SK-N-SH (cell line): Measurements from ENCODE around the gene PPP1R12B. TPM values are rescaled to one million over a fixed set of nuclear protein-coding genes. Genes with fewer than 3 reads are reported as not detected.

Experiments used
- CTCF ChIA-PET: fragments of 300-600, 350-600 bp; formaldehyde crosslinking; extraction: SDS; loops from one replicate; lab custom pipeline; 2021; lab: Yijun Ruan, JAX
- POLR2A ChIA-PET: fragments of 350-600 bp; sonication (Branson Sonifier 250); formaldehyde crosslinking; extraction: SDS; loops from one replicate; lab custom pipeline; 2020; ENCODE audit warnings: antibody characterized with exemption, inconsistent platforms; lab: Yijun Ruan, JAX
- DNase-seq: peaks from one replicate; pipeline ENCODE4 v3.0.0; 2012
- H2AFZ ChIP-seq: fragments of 200-600 bp; sonication (generic); 2 replicates; pipeline ENCODE4 v1.8.1; 2016; ENCODE audit warnings: antibody characterized with exemption, mild to moderate bottlenecking, low read depth
- H3F3A ChIP-seq: fragments of 200-600 bp; sonication (generic); replicated peaks from 2 replicates; pipeline ENCODE3; 2016; ENCODE audit warnings: antibody characterized with exemption, mild to moderate bottlenecking; ENCODE audit not compliant: insufficient read depth
- H3K27ac ChIP-seq, 2 experiments: fragments of 200-500 bp in 1 of 2; fragments of 200-600 bp in 1 of 2; sonication (Bioruptor generic) in 1 of 2; sonication (generic), shearing (Covaris generic) in 1 of 2; 2 replicates each; pipeline versions ENCODE4 v1.5.1 to v1.6.1; 2014 to 2016; ENCODE audit warnings: low read depth in 2 of 2, inconsistent platforms in 1 of 2, low read length in 1 of 2, mild to moderate bottlenecking in 1 of 2, mixed read lengths in 1 of 2
- H3K27me3 ChIP-seq: fragments of 200-600 bp; sonication (generic), shearing (Covaris generic); 2 replicates; pipeline ENCODE4 v1.6.1; 2016; ENCODE audit warnings: mixed run types; ENCODE audit not compliant: insufficient read depth
- H3K36me3 ChIP-seq, 2 experiments: fragments of 200-500 bp in 1 of 2; fragments of 200-600 bp in 1 of 2; sonication (Bioruptor generic) in 1 of 2; sonication (generic) in 1 of 2; replicated peaks in 1 of 2; 2 replicates each; pipeline versions ENCODE3 to v1.5.1; 2014 to 2016; ENCODE audit warnings: low read length in 1 of 2, mild to moderate bottlenecking in 1 of 2; ENCODE audit not compliant: insufficient read depth in 2 of 2, control insufficient read depth in 1 of 2
- H3K4me1 ChIP-seq, 2 experiments: fragments of 200-500 bp in 1 of 2; fragments of 200-600 bp in 1 of 2; sonication (Bioruptor generic) in 1 of 2; sonication (generic), shearing (Covaris generic) in 1 of 2; 2 replicates each; pipeline versions ENCODE4 v1.5.1 to v1.6.1; 2014 to 2016; ENCODE audit warnings: low read depth in 1 of 2, low read length in 1 of 2, mixed run types in 1 of 2; ENCODE audit not compliant: insufficient read depth in 2 of 2, control insufficient read depth in 1 of 2
- H3K4me2 ChIP-seq: fragments of 200-600 bp; sonication (generic), shearing (Covaris generic); 2 replicates; pipeline ENCODE4 v1.6.1; 2017; ENCODE audit warnings: mixed run types
- H3K4me3 ChIP-seq, 2 experiments: fragments of 200-500 bp in 1 of 2; fragments of 200-600 bp in 1 of 2; sonication (Bioruptor generic) in 1 of 2; sonication (generic), shearing (Covaris generic) in 1 of 2; 2 replicates each; pipeline versions ENCODE4 v1.5.1 to v1.8.1; 2014 to 2016; ENCODE audit warnings: low read depth in 2 of 2, inconsistent platforms in 1 of 2, low read length in 1 of 2, mild to moderate bottlenecking in 1 of 2, mixed read lengths in 1 of 2, moderate library complexity in 1 of 2
- H3K79me2 ChIP-seq: fragments of 200-600 bp; sonication (generic); 2 replicates; pipeline ENCODE4 v1.8.1; 2017; ENCODE audit warnings: mild to moderate bottlenecking; ENCODE audit not compliant: insufficient read depth
- H3K9ac ChIP-seq: fragments of 200-600 bp; sonication (generic); 2 replicates; pipeline ENCODE4 v1.6.1; 2017; ENCODE audit warnings: mixed run types
- H3K9me2 ChIP-seq: fragments of 200-600 bp; sonication (generic); 2 replicates; pipeline ENCODE4 v1.6.1; 2017; ENCODE audit warnings: mixed run types
- H3K9me3 ChIP-seq: fragments of 200-600 bp; sonication (generic); 2 replicates; pipeline ENCODE4 v1.6.1; 2017; ENCODE audit warnings: mixed run types, mild to moderate bottlenecking, moderate library complexity
- H4K20me1 ChIP-seq: fragments of 200-600 bp; sonication (generic); 2 replicates; pipeline ENCODE4 v1.6.1; 2017; ENCODE audit warnings: mild to moderate bottlenecking, mixed run types; ENCODE audit not compliant: insufficient read depth
- CHD2 ChIP-seq: fragments of 150-350 bp; IDR thresholded peaks from 2 replicates; pipeline ENCODE4 v1.6.1; 2018; ENCODE audit warnings: low read length; ENCODE audit not compliant: partially characterized antibody
- EP300 ChIP-seq, 2 experiments: IDR thresholded peaks; 2 replicates each; pipeline versions ENCODE4 v1.4.0 to v1.6.1; 2012; ENCODE audit warnings: borderline replicate concordance in 1 of 2, low read depth in 1 of 2, low read length in 1 of 2
- GABPA ChIP-seq: IDR thresholded peaks from 2 replicates; pipeline ENCODE4 v1.4.0; 2012; ENCODE audit warnings: low read depth, mild to moderate bottlenecking
- GATA2 ChIP-seq: sonication (generic); formaldehyde crosslinking; IDR thresholded peaks from 2 replicates; pipeline ENCODE4 v1.5.0; 2020; ENCODE audit warnings: mild to moderate bottlenecking, missing genetic modification reagents
- NRF1 ChIP-seq: IDR thresholded peaks from 2 replicates; pipeline ENCODE4 v1.6.1; 2012; ENCODE audit warnings: low read depth, mild to moderate bottlenecking, low read length
- POLR2AphosphoS5 ChIP-seq: IDR thresholded peaks from 2 replicates; pipeline ENCODE4 v1.6.1; 2012; ENCODE audit warnings: low read depth, low read length
- RAD21 ChIP-seq: IDR thresholded peaks from 2 replicates; pipeline ENCODE4 v1.6.1; 2012; ENCODE audit warnings: mild to moderate bottlenecking, low read length
- RCOR1 ChIP-seq: fragments of 150-350 bp; IDR thresholded peaks from 2 replicates; pipeline ENCODE4 v1.6.1; 2017; ENCODE audit warnings: antibody characterized with exemption, low read length
- RFX5 ChIP-seq: IDR thresholded peaks from 2 replicates; pipeline ENCODE4 v1.6.1; 2012; ENCODE audit warnings: mild to moderate bottlenecking, improper control_type of control experiment, low read length
- SMC3 ChIP-seq: IDR thresholded peaks from 2 replicates; pipeline ENCODE4 v1.6.1; 2012; ENCODE audit warnings: low read depth, low read length, improper control_type of control experiment
- TAF1 ChIP-seq: IDR thresholded peaks from 2 replicates; pipeline ENCODE4 v1.6.1; 2012; ENCODE audit warnings: low read depth, mild to moderate bottlenecking, low read length, moderate library complexity, borderline replicate concordance
- TCF12 ChIP-seq: IDR thresholded peaks from 2 replicates; pipeline ENCODE4 v1.4.0; 2012
- TEAD4 ChIP-seq: IDR thresholded peaks from 2 replicates; pipeline ENCODE4 v1.4.0; 2012; ENCODE audit warnings: mild to moderate bottlenecking, borderline replicate concordance; ENCODE audit not compliant: insufficient read depth
- ZBTB33 ChIP-seq: IDR thresholded peaks from 2 replicates; pipeline ENCODE4 v1.4.0; 2012; ENCODE audit warnings: low read depth, borderline replicate concordance
- WGBS: methylation state at CpG from one replicate; pipeline ENCODE4 v1.1.6; 2017; ENCODE audit warnings: low lambda C conversion rate; 5-methylcytosine and 5-hydroxymethylcytosine counted together
- polyA plus RNA-seq, 3 experiments: library from polyadenylated mRNA; depleted of rRNA; stranded (reverse); fragments of >200 nt; gene quantifications; 2 replicates each; pipeline ENCODE4 v1.2.3, GENCODE V29; 2012
- TF ChIP-seq, protein P1 (sequence below): IDR thresholded peaks from 2 replicates; pipeline ENCODE4; 2012
- TF ChIP-seq, protein P2 (sequence below): fragments of 200-600 bp; sonication (generic); IDR thresholded peaks from 2 replicates; pipeline ENCODE4 v1.6.1; 2017; ENCODE audit warnings: antibody characterized with exemption, mild to moderate bottlenecking, moderate library complexity
- TF ChIP-seq, protein P3 (sequence below): IDR thresholded peaks from 2 replicates; pipeline ENCODE4 v1.4.0; 2012; ENCODE audit warnings: low read depth

The PPP1R12B gene
- polyA plus RNA-seq, 1 of the 3 experiments (the other 2 are of a cell fraction), result 2.8 TPM

DNA sequence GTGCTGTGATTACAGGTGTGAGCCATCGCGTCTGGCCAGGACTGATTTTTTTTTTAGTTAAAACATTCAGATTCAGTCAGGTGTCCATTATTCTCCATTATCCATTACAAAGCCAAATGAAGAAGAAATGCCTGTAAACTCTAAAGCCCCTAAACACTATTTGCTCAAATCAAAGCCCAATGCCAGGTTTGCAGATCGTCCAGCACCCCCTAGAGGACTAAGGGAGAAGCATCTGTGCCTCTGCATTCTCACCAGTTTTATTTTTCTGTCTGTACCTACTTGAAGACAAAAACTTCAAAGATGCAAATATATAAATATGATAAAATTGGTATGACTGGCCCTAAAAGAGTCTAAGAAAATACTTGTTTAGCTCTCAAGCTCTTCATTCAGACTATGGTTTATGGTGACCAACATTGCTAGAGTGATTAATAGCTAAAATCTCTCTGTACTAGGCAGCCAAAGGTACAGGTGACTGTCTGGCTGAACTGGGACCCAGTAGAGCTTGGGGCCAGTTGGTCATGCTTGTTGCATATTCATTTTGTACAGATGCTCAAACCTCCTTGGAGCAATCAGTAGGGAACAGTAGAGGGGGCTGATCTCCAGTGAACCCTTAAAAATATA is 223.3 kb downstream of the PPP1R12B start:
- H3K4me1 ChIP-seq, result peaks cover 46 to 56% of the 10 kb centered on the region in 2 experiments

DNA sequence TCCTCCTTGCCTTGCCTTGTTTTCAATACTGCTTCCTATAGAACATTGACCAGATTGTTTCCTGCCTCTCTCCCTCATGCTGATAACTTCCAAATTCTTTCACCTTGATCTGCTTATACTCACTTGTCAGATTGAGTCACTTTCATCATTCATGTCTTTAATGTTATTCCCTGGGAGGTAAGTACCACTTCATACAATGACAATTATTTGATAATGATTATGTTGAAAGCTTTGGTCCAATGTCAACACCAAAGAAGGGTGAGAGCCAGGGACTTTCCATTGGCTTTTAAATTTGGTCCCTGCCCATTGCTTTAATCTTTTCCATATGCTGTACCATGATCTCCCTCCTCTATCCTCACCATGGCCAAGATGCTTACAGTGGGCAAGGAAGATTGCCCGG is 224.4 kb downstream of the PPP1R12B start:
- no peak overlapping the region for H2AFZ ChIP-seq
- H3K4me3 ChIP-seq, result no peak overlapping the region
- H3K27me3 ChIP-seq, result no peaks in the 10 kb centered on the region
- H3K4me2 ChIP-seq, result no peak overlapping the region
- peaks cover 0 to 3% of the 10 kb centered on the region in 2 experiments for H3K36me3 ChIP-seq
- H3K4me1 ChIP-seq, result peaks cover 46 to 60% of the 10 kb centered on the region in 2 experiments
- H4K20me1 ChIP-seq, result no peaks in the 10 kb centered on the region
- no peaks in the 10 kb centered on the region for H3K9me2 ChIP-seq
- 96% methylated on average over 1 of the region's 1 CpG for WGBS
- no peaks in the 10 kb centered on the region for H3K9me3 ChIP-seq
- ChIA-PET CTCF (interaction anchor here (1.4 to 4.0 kb wide), 6 partner anchors 11 to 147 kb away, joined by 3 to 23 read pairs (median 16); no protein-coding TSS in a partner anchor), POLR2A (no interaction called here)
- H3K9ac ChIP-seq, result no peak overlapping the region
- peaks cover 25% of the 10 kb centered on the region for H3F3A ChIP-seq
- peak overlapping the region in 1 of 2 experiments; percentile 61; a peak in 2 of 4 replicates for H3K27ac ChIP-seq
- TF ChIP-seq TEAD4 (no peak), ZBTB33 (no peak), TCF12 (peak; percentile 89), TAF1 (no peak), GABPA (no peak), POLR2AphosphoS5 (peak; percentile 41; the same call in 1 of the 2 replicates), CHD2 (no peak), NRF1 (no peak), EP300 (IDR thresholded peaks at IDR 0.05; ENCODE audit: borderline replicate concordance in 1 of 2, low read depth in 1 of 2, low read length in 1 of 2) (peak; percentile 37 to 67; a peak in 3 of 4 replicates)
- TF ChIP-seq, protein P1, sequence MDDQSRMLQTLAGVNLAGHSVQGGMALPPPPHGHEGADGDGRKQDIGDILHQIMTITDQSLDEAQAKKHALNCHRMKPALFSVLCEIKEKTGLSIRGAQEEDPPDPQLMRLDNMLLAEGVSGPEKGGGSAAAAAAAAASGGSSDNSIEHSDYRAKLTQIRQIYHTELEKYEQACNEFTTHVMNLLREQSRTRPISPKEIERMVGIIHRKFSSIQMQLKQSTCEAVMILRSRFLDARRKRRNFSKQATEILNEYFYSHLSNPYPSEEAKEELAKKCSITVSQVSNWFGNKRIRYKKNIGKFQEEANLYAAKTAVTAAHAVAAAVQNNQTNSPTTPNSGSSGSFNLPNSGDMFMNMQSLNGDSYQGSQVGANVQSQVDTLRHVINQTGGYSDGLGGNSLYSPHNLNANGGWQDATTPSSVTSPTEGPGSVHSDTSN, result peak; percentile 78
- no peak for DNase-seq
- no peaks in the 10 kb centered on the region for H3K79me2 ChIP-seq

More for the DNA sequence above, 223.3 kb downstream of the PPP1R12B start:
- H3K27me3 ChIP-seq, result no peaks in the 10 kb centered on the region
- TF ChIP-seq, protein P2, sequence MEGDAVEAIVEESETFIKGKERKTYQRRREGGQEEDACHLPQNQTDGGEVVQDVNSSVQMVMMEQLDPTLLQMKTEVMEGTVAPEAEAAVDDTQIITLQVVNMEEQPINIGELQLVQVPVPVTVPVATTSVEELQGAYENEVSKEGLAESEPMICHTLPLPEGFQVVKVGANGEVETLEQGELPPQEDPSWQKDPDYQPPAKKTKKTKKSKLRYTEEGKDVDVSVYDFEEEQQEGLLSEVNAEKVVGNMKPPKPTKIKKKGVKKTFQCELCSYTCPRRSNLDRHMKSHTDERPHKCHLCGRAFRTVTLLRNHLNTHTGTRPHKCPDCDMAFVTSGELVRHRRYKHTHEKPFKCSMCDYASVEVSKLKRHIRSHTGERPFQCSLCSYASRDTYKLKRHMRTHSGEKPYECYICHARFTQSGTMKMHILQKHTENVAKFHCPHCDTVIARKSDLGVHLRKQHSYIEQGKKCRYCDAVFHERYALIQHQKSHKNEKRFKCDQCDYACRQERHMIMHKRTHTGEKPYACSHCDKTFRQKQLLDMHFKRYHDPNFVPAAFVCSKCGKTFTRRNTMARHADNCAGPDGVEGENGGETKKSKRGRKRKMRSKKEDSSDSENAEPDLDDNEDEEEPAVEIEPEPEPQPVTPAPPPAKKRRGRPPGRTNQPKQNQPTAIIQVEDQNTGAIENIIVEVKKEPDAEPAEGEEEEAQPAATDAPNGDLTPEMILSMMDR, result peak; percentile 93
- TF ChIP-seq RFX5 (no peak), RCOR1 (no peak), RAD21 (peak; percentile 87), SMC3 (peak; percentile 87), GATA2 (CRISPR knock-in tag) (no peak)
- TF ChIP-seq, protein P3, sequence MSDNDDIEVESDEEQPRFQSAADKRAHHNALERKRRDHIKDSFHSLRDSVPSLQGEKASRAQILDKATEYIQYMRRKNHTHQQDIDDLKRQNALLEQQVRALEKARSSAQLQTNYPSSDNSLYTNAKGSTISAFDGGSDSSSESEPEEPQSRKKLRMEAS, result 0 out of 2 replicates have a peak, but pooled peaks have one; percentile 22
- TF ChIP-seq, all 33 proteins: peak for 4
- peak overlapping the region in 1 of 2 experiments; percentile 36; a peak in 1 of 4 replicates for H3K27ac ChIP-seq
- no peaks in the 10 kb centered on the region for H3K9me3 ChIP-seq
- peaks cover 16% of the 10 kb centered on the region for H3F3A ChIP-seq
- POLR2A ChIA-PET, result no interaction called here
- H3K9me2 ChIP-seq, result no peaks in the 10 kb centered on the region
- H4K20me1 ChIP-seq, result no peaks in the 10 kb centered on the region
- no peak for DNase-seq
- no peak overlapping the region for H3K9ac ChIP-seq
- H3K79me2 ChIP-seq, result no peaks in the 10 kb centered on the region
- H3K4me2 ChIP-seq, result no peak overlapping the region
- CTCF ChIA-PET, result interaction anchor here (0.7 to 4.0 kb wide), 22 partner anchors 9 to 437 kb away, joined by 3 to 23 read pairs (median 4); partner anchors contain the start of genes LGR6 and UBE2T
- 61% methylated on average over 3 of the region's 3 CpGs for WGBS
- H3K36me3 ChIP-seq, result peaks cover 0 to 3% of the 10 kb centered on the region in 2 experiments
- no peak overlapping the region for H3K4me3 ChIP-seq
- H2AFZ ChIP-seq, result no peak overlapping the region
